ENCODE results near the gene HS3ST3A1.

GRCh38 chr17:13640551-13640950 is 38.8 kb upstream of the HS3ST3A1 start:
- no peak for TF ChIP-seq CTCF (IDR thresholded peaks at IDR 0.05)
- TF ChIP-seq POLR2A (IDR thresholded peaks at IDR 0.05): no peak

All from tibial nerve (tissue), 3 donors.